ENCODE results near the gene ASS1.

- no peak for TF ChIP-seq CTCF (IDR thresholded peaks at IDR 0.05)
- TF ChIP-seq EZH2phosphoT487 (IDR thresholded peaks at IDR 0.05): no peak
Measured at GRCh38 chr9:130484362-130485072, 39.8 kb downstream of the ASS1 start.

Measured in neural progenitor cell (in vitro differentiated cells).